Measurements from ENCODE around the gene DOCK1.

Gene DOCK1

GRCh38 chr10:127088908-127089307 lies 183.7 kb downstream of the DOCK1 start:
- Histone ChIP-seq H3K27me3 (ENCODE audit: control insufficient read depth, insufficient read depth, low read length) (no peaks in the 10 kb centered on the region), H3K4me3 (ENCODE audit: low read length) (no peak overlapping the region), H3K9me3 (ENCODE audit: control insufficient read depth, low read length) (no peaks in the 10 kb centered on the region), H3K9ac (ENCODE audit: low read length) (no peak overlapping the region), H3K4me1 (ENCODE audit: control insufficient read depth, insufficient read depth, low read length) (no peaks in the 10 kb centered on the region), H3K36me3 (ENCODE audit: control insufficient read depth, insufficient read depth, low read length) (no peaks in the 10 kb centered on the region)

GRCh38 chr10:127089446-127089845 lies 184.2 kb downstream of the DOCK1 start:
- Histone ChIP-seq H3K36me3 (ENCODE audit: control insufficient read depth, insufficient read depth, low read length) (no peaks in the 10 kb centered on the region), H3K9ac (ENCODE audit: low read length) (no peak overlapping the region), H3K27me3 (ENCODE audit: control insufficient read depth, insufficient read depth, low read length) (no peaks in the 10 kb centered on the region), H3K4me3 (ENCODE audit: low read length) (no peak overlapping the region), H3K4me1 (ENCODE audit: control insufficient read depth, insufficient read depth, low read length) (no peaks in the 10 kb centered on the region), H3K9me3 (ENCODE audit: control insufficient read depth, low read length) (no peaks in the 10 kb centered on the region)

- no peak overlapping the region for H3K4me3 ChIP-seq (ENCODE audit: low read length)
- H3K9me3 ChIP-seq (ENCODE audit: control insufficient read depth, low read length), result no peaks in the 10 kb centered on the region
- H3K36me3 ChIP-seq (ENCODE audit: control insufficient read depth, insufficient read depth, low read length), result no peaks in the 10 kb centered on the region
- H3K27me3 ChIP-seq (ENCODE audit: control insufficient read depth, insufficient read depth, low read length), result no peaks in the 10 kb centered on the region
- H3K4me1 ChIP-seq (ENCODE audit: control insufficient read depth, insufficient read depth, low read length), result no peaks in the 10 kb centered on the region
- no peak overlapping the region for H3K9ac ChIP-seq (ENCODE audit: low read length)
Measured at GRCh38 chr10:127090138-127090537, 184.9 kb downstream of the DOCK1 start.

- no peaks in the 10 kb centered on the region for H3K36me3 ChIP-seq (ENCODE audit: control insufficient read depth, insufficient read depth, low read length)
- no peak overlapping the region for H3K4me3 ChIP-seq (ENCODE audit: low read length)
- no peak overlapping the region for H3K9ac ChIP-seq (ENCODE audit: low read length)
- no peaks in the 10 kb centered on the region for H3K9me3 ChIP-seq (ENCODE audit: control insufficient read depth, low read length)
- H3K27me3 ChIP-seq (ENCODE audit: control insufficient read depth, insufficient read depth, low read length), result no peaks in the 10 kb centered on the region
- H3K4me1 ChIP-seq (ENCODE audit: control insufficient read depth, insufficient read depth, low read length), result no peaks in the 10 kb centered on the region
Measured at GRCh38 chr10:127091354-127091753, 186.1 kb downstream of the DOCK1 start.

- H3K36me3 ChIP-seq (ENCODE audit: control insufficient read depth, insufficient read depth, low read length), result no peaks in the 10 kb centered on the region
- H3K9me3 ChIP-seq (ENCODE audit: control insufficient read depth, low read length), result no peaks in the 10 kb centered on the region
- no peak overlapping the region for H3K4me3 ChIP-seq (ENCODE audit: low read length)
- H3K9ac ChIP-seq (ENCODE audit: low read length), result no peak overlapping the region
- H3K27me3 ChIP-seq (ENCODE audit: control insufficient read depth, insufficient read depth, low read length), result no peaks in the 10 kb centered on the region
- H3K4me1 ChIP-seq (ENCODE audit: control insufficient read depth, insufficient read depth, low read length), result no peaks in the 10 kb centered on the region
Measured at GRCh38 chr10:127092916-127093315, 187.7 kb downstream of the DOCK1 start.

GRCh38 chr10:127094984-127095383 lies 189.8 kb downstream of the DOCK1 start:
- Histone ChIP-seq H3K9ac (ENCODE audit: low read length) (no peak overlapping the region), H3K27me3 (ENCODE audit: control insufficient read depth, insufficient read depth, low read length) (no peaks in the 10 kb centered on the region), H3K36me3 (ENCODE audit: control insufficient read depth, insufficient read depth, low read length) (no peaks in the 10 kb centered on the region), H3K9me3 (ENCODE audit: control insufficient read depth, low read length) (no peaks in the 10 kb centered on the region), H3K4me1 (ENCODE audit: control insufficient read depth, insufficient read depth, low read length) (no peaks in the 10 kb centered on the region), H3K4me3 (ENCODE audit: low read length) (no peak overlapping the region)

GRCh38 chr10:127100983-127101615 lies 195.9 kb downstream of the DOCK1 start:
- Histone ChIP-seq H3K4me3 (ENCODE audit: low read length) (no peak overlapping the region), H3K27me3 (ENCODE audit: control insufficient read depth, insufficient read depth, low read length) (no peaks in the 10 kb centered on the region), H3K36me3 (ENCODE audit: control insufficient read depth, insufficient read depth, low read length) (no peaks in the 10 kb centered on the region), H3K4me1 (ENCODE audit: control insufficient read depth, insufficient read depth, low read length) (no peaks in the 10 kb centered on the region), H3K9ac (ENCODE audit: low read length) (no peak overlapping the region), H3K9me3 (ENCODE audit: control insufficient read depth, low read length) (no peaks in the 10 kb centered on the region)

GRCh38 chr10:127102176-127102575 lies 196.9 kb downstream of the DOCK1 start:
- H3K4me3 ChIP-seq (ENCODE audit: low read length), result no peak overlapping the region
- no peaks in the 10 kb centered on the region for H3K4me1 ChIP-seq (ENCODE audit: control insufficient read depth, insufficient read depth, low read length)
- no peak overlapping the region for H3K9ac ChIP-seq (ENCODE audit: low read length)
- no peaks in the 10 kb centered on the region for H3K27me3 ChIP-seq (ENCODE audit: control insufficient read depth, insufficient read depth, low read length)
- H3K9me3 ChIP-seq (ENCODE audit: control insufficient read depth, low read length), result no peaks in the 10 kb centered on the region
- no peaks in the 10 kb centered on the region for H3K36me3 ChIP-seq (ENCODE audit: control insufficient read depth, insufficient read depth, low read length)

GRCh38 chr10:127115100-127115499 lies 209.9 kb downstream of the DOCK1 start:
- no peaks in the 10 kb centered on the region for H3K36me3 ChIP-seq (ENCODE audit: control insufficient read depth, insufficient read depth, low read length)
- H3K4me3 ChIP-seq (ENCODE audit: low read length), result no peak overlapping the region
- H3K9ac ChIP-seq (ENCODE audit: low read length), result no peak overlapping the region
- no peaks in the 10 kb centered on the region for H3K9me3 ChIP-seq (ENCODE audit: control insufficient read depth, low read length)
- no peaks in the 10 kb centered on the region for H3K27me3 ChIP-seq (ENCODE audit: control insufficient read depth, insufficient read depth, low read length)
- no peaks in the 10 kb centered on the region for H3K4me1 ChIP-seq (ENCODE audit: control insufficient read depth, insufficient read depth, low read length)

- H3K36me3 ChIP-seq (ENCODE audit: control insufficient read depth, insufficient read depth, low read length), result no peaks in the 10 kb centered on the region
- H3K9me3 ChIP-seq (ENCODE audit: control insufficient read depth, low read length), result no peaks in the 10 kb centered on the region
- no peak overlapping the region for H3K9ac ChIP-seq (ENCODE audit: low read length)
- H3K4me3 ChIP-seq (ENCODE audit: low read length), result no peak overlapping the region
- no peaks in the 10 kb centered on the region for H3K27me3 ChIP-seq (ENCODE audit: control insufficient read depth, insufficient read depth, low read length)
- H3K4me1 ChIP-seq (ENCODE audit: control insufficient read depth, insufficient read depth, low read length), result no peaks in the 10 kb centered on the region
Measured at GRCh38 chr10:127117125-127117524, 211.9 kb downstream of the DOCK1 start.

- no peaks in the 10 kb centered on the region for H3K27me3 ChIP-seq (ENCODE audit: control insufficient read depth, insufficient read depth, low read length)
- H3K4me1 ChIP-seq (ENCODE audit: control insufficient read depth, insufficient read depth, low read length), result no peaks in the 10 kb centered on the region
- no peak overlapping the region for H3K9ac ChIP-seq (ENCODE audit: low read length)
- no peaks in the 10 kb centered on the region for H3K9me3 ChIP-seq (ENCODE audit: control insufficient read depth, low read length)
- H3K36me3 ChIP-seq (ENCODE audit: control insufficient read depth, insufficient read depth, low read length), result no peaks in the 10 kb centered on the region
- no peak overlapping the region for H3K4me3 ChIP-seq (ENCODE audit: low read length)
Measured at GRCh38 chr10:127118034-127118433, 212.8 kb downstream of the DOCK1 start.

GRCh38 chr10:127119936-127120335 lies 214.7 kb downstream of the DOCK1 start:
- H3K27me3 ChIP-seq (ENCODE audit: control insufficient read depth, insufficient read depth, low read length), result no peaks in the 10 kb centered on the region
- no peak overlapping the region for H3K9ac ChIP-seq (ENCODE audit: low read length)
- H3K9me3 ChIP-seq (ENCODE audit: control insufficient read depth, low read length), result no peaks in the 10 kb centered on the region
- no peaks in the 10 kb centered on the region for H3K36me3 ChIP-seq (ENCODE audit: control insufficient read depth, insufficient read depth, low read length)
- H3K4me3 ChIP-seq (ENCODE audit: low read length), result no peak overlapping the region
- no peaks in the 10 kb centered on the region for H3K4me1 ChIP-seq (ENCODE audit: control insufficient read depth, insufficient read depth, low read length)

GRCh38 chr10:127122831-127123230 lies 217.6 kb downstream of the DOCK1 start:
- Histone ChIP-seq H3K9me3 (ENCODE audit: control insufficient read depth, low read length) (no peaks in the 10 kb centered on the region), H3K4me1 (ENCODE audit: control insufficient read depth, insufficient read depth, low read length) (no peaks in the 10 kb centered on the region), H3K9ac (ENCODE audit: low read length) (no peak overlapping the region), H3K27me3 (ENCODE audit: control insufficient read depth, insufficient read depth, low read length) (no peaks in the 10 kb centered on the region), H3K4me3 (ENCODE audit: low read length) (no peak overlapping the region), H3K36me3 (ENCODE audit: control insufficient read depth, insufficient read depth, low read length) (no peaks in the 10 kb centered on the region)
